Fibroblast of skin of scalp (primary cell): ENCODE measurements around the gene PDZD7.

Experiments used
- DNase-seq: peaks from one replicate; pipeline ENCODE4 v3.0.0-alpha.2; 2013

PDZD7 gene

DNA sequence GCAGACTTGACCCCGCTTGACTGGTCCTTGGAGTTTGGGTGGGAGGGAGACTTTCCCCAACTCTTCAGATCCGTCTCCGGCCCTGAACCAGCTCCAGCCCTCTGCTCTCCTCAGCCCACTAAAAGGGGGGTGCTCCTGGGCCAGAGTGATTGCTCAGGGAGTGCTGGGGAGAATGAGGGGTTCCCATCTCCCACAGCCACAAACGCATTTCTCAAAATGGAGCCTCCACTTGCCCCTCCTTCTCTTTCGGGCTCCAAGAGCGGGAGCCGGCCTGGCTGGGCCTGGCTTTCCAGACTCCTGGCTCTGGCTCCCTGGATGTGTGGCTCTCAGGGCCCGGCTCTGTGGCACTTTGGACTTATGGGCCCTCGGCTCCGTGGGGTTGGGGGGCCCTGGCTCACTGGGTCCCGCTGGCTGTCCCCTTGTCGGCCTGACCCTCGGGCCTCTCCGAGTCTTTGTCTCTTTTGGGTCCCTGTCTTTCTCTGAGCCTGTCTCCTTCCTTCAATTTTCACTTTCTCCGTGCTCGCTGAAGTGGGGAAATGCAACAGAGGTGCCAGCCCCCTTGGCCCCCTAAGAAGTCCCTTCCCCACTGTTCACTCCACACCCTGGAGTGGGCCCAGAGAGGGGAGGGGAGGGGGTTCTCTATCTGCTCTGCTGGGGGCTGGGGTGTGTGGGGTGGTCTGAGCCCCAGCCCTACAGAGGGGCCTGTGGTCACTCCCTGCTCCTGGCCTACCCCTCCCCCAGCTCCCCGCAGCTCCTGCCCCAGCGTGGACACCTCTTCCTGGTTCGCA, 30.6 kb downstream of the PDZD7 start:
- no peak for DNase-seq

GRCh38 chr10:100999742-101000126, 31.2 kb downstream of the PDZD7 start, which contains the start of gene LZTS2:
LZTS2 (plus strand) TSS chr10:100999808; CDS start chr10:101002539, 2,731 bp downstream.
- DNase-seq, result no peak

- peak; percentile 81 for DNase-seq
Measured at GRCh38 chr10:100998991-100999741, 31.8 kb downstream of the PDZD7 start.

DNA sequence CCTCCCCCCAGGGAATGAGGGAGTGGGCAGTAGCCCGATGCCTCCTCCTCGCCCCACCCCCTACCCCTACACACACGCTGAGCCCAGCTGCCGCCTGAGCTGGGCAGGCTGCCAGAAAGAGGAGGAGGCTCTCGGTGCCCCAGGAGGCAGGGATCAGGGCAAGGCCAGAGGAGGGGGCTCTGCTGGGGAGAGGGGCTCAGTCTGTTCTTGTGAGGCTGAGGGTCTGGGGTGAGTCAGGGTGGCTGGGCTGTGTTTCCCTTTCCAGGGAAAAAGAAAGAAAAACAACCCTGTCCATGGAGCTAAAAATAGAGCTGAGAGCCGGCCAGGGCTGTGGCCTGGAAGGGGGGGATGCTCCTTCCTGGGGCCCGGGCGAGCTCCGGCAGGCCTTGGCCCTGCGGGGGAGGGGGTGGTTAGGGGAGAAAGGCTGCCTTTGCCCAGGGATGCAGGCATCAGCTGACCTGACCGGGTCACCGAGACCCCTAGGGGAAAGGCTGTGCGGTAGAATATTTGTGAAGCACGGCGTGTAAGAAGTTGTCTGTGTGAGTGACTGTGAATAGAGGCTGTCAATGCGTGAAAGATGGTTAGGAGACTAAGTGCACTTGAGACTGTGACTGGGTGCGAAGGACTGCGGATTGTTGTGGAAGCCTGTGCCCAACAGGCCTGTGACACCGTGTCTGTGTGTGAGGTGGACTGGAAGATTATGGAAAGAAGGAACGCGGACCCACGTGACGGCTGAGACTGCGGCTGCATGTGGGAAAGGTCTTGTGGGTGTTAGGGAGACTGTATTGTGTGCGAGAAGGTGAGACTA, 32.5 kb downstream of the PDZD7 start:
- peak; percentile 93 for DNase-seq

- DNase-seq, result peak; percentile 81
Measured at GRCh38 chr10:100997360-100998182, 33.4 kb downstream of the PDZD7 start.

GRCh38 chr10:100996678-100997359, 34.1 kb downstream of the PDZD7 start:
- DNase-seq, result no peak

DNA sequence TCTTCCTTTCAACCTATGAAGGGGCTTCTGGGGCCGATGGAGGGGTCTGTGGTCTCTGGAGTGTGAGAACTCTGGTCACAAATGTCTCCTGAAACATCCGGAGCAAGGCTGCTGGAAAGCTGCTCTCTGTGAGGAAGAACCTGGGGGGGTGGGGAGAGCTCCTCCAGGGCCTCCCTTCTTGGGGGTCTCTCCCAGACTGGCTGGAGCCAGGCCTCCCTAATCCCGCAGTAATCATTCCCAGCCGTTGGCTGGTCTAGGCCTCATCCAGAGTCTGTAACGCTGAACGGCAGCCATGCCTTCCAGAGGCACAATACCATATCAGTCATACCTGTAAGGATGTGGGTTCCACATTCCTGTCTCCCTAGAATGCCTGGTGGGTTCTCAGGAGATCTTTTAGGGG, 35.7 kb downstream of the PDZD7 start:
- no peak for DNase-seq

DNA sequence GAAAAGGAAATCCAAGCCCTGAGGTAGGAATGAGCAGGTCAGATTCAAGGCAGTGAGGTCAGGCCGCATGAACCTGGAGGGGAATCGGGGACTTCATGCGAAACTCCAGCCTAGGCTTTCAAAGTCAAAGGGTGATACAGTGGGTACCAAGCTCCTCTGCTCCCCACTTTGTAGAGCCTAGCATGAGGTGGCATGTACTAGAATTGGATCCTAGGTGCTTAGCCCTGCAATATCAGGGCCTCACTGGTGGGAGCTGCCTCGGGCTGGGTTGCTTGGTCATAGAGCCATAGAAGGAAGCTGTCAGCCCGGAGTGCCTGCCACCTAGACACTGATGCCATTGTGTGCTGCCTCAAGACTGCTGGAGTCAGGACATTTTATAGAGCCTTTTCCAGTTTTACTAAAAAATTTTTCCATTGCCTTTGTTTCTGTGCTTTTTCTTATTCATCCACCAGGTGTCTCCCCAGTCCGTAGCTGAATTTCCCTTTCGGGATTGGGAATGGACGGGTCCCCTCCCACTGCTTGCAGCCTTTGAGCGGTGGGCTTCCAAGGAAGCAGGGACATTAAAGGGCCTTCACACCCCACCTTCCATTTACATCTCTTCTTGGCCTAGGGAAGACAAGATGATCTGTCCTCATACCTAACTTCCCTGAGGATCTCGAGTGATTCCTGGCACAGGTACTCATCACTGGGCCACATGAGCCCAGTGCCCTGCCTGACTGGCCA, 36.8 kb downstream of the PDZD7 start:
- peak; percentile 64 for DNase-seq

- no peak for DNase-seq
Measured at GRCh38 chr10:100989088-100989487, 41.8 kb downstream of the PDZD7 start.

DNA sequence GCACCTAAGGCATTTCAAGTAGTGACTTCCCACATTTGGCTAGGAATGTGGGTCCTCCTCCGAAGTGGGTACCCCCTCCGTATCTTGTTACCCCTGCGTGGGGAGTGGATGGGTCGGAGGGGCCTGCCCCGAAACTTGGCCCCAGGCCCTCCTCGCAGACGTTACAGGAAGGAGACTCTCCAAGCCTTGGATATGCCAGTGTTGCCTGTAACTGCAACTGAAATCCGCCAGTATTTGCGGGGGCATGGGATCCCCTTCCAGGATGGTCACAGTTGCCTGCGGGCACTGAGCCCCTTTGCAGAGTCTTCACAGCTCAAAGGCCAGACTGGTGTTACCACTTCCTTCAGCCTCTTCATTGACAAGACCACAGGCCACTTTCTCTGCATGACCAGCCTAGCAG, 42.8 kb downstream of the PDZD7 start:
- no peak for DNase-seq

GRCh38 chr10:100987685-100988049, 43.3 kb downstream of the PDZD7 start:
- no peak for DNase-seq

DNA sequence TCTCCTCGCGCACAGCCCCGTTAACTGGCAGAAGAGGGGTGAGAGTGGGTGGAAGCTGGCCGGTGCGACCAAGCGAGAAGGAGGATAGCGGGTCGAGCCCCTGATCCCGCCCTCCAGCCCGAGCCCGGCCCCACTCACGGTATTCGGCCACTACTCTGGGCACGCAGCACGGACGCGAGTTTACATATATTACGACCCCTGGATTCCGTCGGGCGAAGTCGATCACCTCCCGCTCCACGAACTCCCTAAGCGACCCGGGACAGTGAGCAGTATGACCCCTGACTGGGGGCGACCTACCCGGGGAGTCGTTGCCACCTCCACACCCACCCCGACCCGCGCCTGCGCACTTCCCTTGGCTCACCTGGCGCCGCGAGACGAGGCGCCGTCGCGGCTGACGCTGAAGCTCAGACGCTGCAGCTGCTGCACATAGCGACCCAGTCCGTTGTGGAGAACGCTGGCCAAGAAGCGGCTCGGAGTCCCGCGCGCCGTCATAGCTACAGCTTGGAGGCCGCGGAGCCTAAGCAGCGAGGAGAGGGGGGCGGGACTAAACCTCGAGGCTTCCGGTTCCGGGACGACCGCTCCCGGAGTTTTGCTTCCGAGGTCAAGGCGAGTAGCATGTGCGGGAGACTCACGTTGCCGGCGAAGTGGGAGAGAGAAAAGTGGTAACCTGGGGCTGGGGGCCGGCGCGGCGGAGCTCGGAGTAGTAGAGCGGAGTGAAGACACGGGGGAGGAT, 43.8 kb downstream of the PDZD7 start, which contains the start of the genes MRPL43 and TWNK:
Gene MRPL43, minus strand, starts transcription at position 546 of the 733 bp plus-strand sequence. Its CDS starts 54 bp downstream, at position 492.
Gene TWNK, plus strand, starts transcription at position 592 of the 733 bp plus-strand sequence. CDS start 668 bp downstream, outside the sequence.
- peak; percentile 72 for DNase-seq

DNA sequence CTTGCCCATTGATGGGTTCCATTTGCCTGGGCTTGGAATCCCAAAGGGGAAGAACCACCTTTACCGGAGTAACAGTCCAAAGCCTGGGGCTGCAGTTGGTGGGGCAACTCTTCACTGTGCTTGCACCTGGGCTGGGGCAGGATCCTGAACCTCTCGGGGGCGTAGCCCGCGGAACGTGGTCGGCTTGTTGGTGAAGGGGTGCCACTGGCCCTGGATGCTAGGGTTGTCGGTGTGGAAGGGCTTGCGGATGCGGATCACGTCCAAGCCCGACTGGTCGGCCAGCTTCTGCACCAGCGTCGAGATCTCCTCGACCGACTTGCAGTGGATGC, 44.3 kb downstream of the PDZD7 start:
- DNase-seq, result no peak

DNA sequence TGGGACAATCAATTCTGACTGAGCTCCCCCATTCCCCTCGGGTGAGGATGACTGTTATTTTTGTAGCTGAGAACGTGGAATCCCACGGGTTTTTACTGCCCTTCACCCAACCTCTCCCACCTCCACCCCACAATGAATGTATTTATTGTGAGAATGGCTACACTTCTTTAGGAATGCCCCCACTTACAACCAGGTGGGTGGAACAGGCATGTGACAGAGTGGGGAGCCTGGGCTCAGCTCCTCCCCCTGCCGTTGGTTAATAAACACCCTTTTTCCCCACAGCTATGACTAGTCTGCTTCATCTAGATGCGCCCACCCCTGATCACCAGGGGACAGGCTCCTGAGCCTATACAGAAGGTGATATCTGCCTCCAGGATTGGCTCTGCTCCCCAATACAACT, 45.6 kb downstream of the PDZD7 start:
- no peak for DNase-seq

GRCh38 chr10:100984672-100985177, 46.2 kb downstream of the PDZD7 start:
- DNase-seq, result no peak

DNA sequence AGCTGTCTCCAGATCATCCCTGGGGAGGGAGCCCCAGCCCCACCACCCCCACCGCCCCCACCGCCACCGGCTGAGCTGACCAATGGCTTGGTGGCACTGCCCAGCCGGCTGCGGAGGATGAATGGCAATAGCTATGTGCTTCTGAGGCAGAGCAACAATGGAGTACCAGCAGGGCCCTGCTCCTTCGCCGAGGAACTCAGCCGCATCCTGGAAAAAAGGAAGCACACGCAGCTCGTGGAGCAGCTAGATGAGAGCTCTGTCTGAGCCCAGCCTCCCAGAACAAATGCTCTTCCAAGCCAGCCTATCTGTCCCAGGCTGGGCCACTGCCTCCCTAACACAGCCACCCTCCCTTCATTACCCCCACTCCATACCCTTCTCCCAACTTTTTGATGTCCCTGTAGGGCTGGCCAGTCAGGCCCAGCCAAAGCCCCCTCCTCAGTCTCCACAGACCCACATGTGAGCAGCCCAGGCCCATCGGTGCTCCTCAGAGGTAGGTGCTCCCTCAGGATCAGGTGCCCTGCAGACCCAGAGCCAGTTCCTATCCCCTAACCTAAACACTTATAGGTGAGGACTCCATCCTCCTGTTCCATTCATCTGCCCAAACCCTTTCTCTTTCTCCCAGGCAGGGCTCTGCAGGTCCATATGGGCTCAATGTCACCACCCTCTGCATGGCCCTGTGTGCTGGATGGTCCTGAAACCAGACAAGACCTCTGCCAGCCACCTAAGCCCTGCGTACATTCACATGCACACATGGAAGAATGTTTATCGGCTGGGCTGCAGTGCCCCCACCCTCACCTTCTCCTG, 46.9 kb downstream of the PDZD7 start:
- no peak for DNase-seq

GRCh38 chr10:100982916-100983830, 47.8 kb downstream of the PDZD7 start:
- DNase-seq, result no peak
